ENCODE data around the gene GABRA6. TPM values are rescaled to one million over a fixed set of nuclear protein-coding genes. Genes with fewer than 3 reads are reported as not detected.

Gene GABRA6
- total RNA-seq, 4 donors from 2014 or later: not detected

DNA sequence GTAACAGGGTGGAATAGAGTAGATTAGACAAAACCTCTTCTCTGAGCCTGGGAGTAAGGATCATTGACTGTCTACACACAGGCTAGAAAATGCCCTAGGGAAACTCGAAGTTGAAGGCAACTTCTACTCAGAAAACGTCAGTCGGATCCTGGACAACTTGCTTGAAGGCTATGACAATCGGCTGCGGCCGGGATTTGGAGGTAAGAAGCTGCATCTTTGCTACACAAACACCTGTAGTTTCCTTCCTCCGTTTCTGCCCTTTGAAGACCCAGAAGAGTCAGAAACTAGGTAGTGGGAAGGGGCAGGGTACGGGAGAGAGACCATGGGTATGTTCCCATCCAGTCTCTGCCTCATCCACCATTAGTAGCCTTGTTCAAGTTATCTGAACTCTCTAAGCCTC, 628 bp downstream of the GABRA6 start:
- TF ChIP-seq, protein P1, sequence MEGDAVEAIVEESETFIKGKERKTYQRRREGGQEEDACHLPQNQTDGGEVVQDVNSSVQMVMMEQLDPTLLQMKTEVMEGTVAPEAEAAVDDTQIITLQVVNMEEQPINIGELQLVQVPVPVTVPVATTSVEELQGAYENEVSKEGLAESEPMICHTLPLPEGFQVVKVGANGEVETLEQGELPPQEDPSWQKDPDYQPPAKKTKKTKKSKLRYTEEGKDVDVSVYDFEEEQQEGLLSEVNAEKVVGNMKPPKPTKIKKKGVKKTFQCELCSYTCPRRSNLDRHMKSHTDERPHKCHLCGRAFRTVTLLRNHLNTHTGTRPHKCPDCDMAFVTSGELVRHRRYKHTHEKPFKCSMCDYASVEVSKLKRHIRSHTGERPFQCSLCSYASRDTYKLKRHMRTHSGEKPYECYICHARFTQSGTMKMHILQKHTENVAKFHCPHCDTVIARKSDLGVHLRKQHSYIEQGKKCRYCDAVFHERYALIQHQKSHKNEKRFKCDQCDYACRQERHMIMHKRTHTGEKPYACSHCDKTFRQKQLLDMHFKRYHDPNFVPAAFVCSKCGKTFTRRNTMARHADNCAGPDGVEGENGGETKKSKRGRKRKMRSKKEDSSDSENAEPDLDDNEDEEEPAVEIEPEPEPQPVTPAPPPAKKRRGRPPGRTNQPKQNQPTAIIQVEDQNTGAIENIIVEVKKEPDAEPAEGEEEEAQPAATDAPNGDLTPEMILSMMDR (IDR thresholded peaks at IDR 0.05; ENCODE audit: low read depth): no peak

- TF ChIP-seq, protein P1 (IDR thresholded peaks at IDR 0.05; ENCODE audit: low read depth): no peak
These were observed 1.4 kb downstream of the GABRA6 start for GRCh38 chr5:161686881-161687280.

GRCh38 chr5:161687316-161687715, 1.8 kb downstream of the GABRA6 start:
- TF ChIP-seq, protein P1 (IDR thresholded peaks at IDR 0.05; ENCODE audit: low read depth): no peak

GRCh38 chr5:161691911-161692310, 6.4 kb downstream of the GABRA6 start:
- TF ChIP-seq, protein P1 (IDR thresholded peaks at IDR 0.05; ENCODE audit: low read depth): no peak

DNA sequence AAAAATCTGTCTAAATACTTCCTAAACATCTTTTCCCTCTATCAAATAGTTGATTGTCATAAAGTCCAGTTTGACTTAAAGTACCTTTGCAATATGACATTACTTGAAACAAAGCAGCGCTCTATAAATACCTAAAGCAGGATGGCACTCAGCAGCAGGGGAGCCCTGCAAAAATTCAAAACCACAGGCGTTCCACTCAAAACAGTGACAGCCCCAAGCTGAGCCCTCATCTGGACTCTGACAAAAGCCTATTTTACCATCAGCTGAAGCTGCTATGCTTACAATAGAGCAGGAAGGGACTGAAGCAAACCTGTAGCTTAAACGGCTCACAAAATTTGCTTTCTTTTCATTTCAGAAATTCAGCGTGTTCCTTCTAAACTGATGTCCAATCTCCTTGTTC, 11.5 kb downstream of the GABRA6 start:
- TF ChIP-seq, protein P1 (IDR thresholded peaks at IDR 0.05; ENCODE audit: low read depth): no peak

- TF ChIP-seq, protein P1 (IDR thresholded peaks at IDR 0.05; ENCODE audit: low read depth): no peak
These were observed 14.5 kb downstream of the GABRA6 start for GRCh38 chr5:161700065-161700464.

DNA sequence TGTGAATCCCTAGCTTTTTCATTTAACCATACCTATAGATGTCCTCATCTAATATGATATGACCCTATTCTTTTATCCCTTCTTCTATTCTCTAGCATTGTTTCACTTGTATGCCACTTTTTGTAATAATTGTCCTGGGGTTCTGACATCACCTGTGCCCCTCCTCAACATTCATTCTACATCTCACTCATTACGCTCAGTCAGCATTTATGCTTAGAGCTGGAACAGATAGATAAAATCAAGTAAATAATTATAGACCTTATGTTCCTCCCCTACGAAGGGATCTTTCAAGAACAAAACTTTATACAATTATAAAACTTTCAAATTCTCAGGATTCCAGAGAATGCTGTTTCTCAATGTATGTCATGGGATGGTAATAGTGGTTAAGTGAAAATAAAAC, 18.0 kb downstream of the GABRA6 start:
- TF ChIP-seq, protein P1 (IDR thresholded peaks at IDR 0.05; ENCODE audit: low read depth): no peak

All from subcutaneous adipose tissue (tissue), 4 donors.